ENCODE results near the gene SPN. TPM values are rescaled to one million over a fixed set of nuclear protein-coding genes. Genes with fewer than 3 reads are reported as not detected.
"Not testable (repeated sequence)": the region's sequence is repeated elsewhere in the genome, so short reads cannot be mapped to it uniquely, and the experiment has no call there.

Gene SPN
- total and polyA plus RNA-seq, 9 of the 15 experiments (the other 6 are each of a cell fraction or from before 2014, with no cell fraction given), result 24.3 to 225 (median 79.4) TPM

GRCh38 chr16:29623253-29623652, 39.8 kb upstream of the SPN start:
- POLR2A ChIA-PET; H4K20me1 ChIP-seq (replicated peaks; ENCODE audit: control insufficient read depth, insufficient read depth, low read length); H3K4me2 ChIP-seq (ENCODE audit: insufficient read depth, low read length); H3K9ac ChIP-seq (ENCODE audit: insufficient read depth in 1 of 2, low read depth in 2 of 2, low read length in 2 of 2); BruUV-seq (replicated peaks); H3K36me3 ChIP-seq (ENCODE audit: control insufficient read depth, insufficient read depth, low read length); ATAC-seq; H3K27ac ChIP-seq (ENCODE audit: extremely low read depth, low read depth, low read length); intact Hi-C loops (cut with micrococcal nuclease); H3K79me2 ChIP-seq (ENCODE audit: control insufficient read depth, insufficient read depth, low read length); H3K9me3 ChIP-seq (replicated peaks; ENCODE audit: control insufficient read depth, insufficient read depth, low read depth, low read length); H3K4me1 ChIP-seq (replicated peaks in 1 of 2; ENCODE audit: control insufficient read depth in 2 of 2, insufficient read depth in 2 of 2, low read length in 2 of 2); FAIRE-seq; H2AFZ ChIP-seq (ENCODE audit: low read depth, low read length); CTCF ChIA-PET (ENCODE audit: low intra/inter-chr PET ratio); in situ Hi-C loops (cut with MboI); H3K4me3 ChIP-seq; H3K27me3 ChIP-seq (ENCODE audit: control insufficient read depth in 2 of 2, insufficient read depth in 2 of 2, low read length in 2 of 2); H3K9me1 ChIP-seq (ENCODE audit: control insufficient read depth, insufficient read depth, low read length); DNase-seq (ENCODE audit: extremely low read depth in 1 of 4, low spot score in 3 of 4): not testable (repeated sequence)
- TF ChIP-seq POLR2H (tag; IDR thresholded peaks at IDR 0.05; ENCODE audit: low read depth), result peak; percentile 52; the same call in 1 of the 2 replicates
- WGBS (ENCODE audit: insufficient coverage, low coverage, missing lambda C conversion rate), result 38% methylated on average over 3 of the region's 5 CpGs

- H3K4me2 ChIP-seq (ENCODE audit: insufficient read depth, low read length); H3K79me2 ChIP-seq (ENCODE audit: control insufficient read depth, insufficient read depth, low read length); H4K20me1 ChIP-seq (replicated peaks; ENCODE audit: control insufficient read depth, insufficient read depth, low read length); intact Hi-C loops (cut with micrococcal nuclease); BruUV-seq (replicated peaks); H3K4me3 ChIP-seq; CTCF ChIA-PET (ENCODE audit: low intra/inter-chr PET ratio); in situ Hi-C loops (cut with MboI); FAIRE-seq; H3K9ac ChIP-seq (ENCODE audit: insufficient read depth in 1 of 2, low read depth in 2 of 2, low read length in 2 of 2); DNase-seq (ENCODE audit: extremely low read depth in 1 of 4, low spot score in 3 of 4); ATAC-seq; H3K36me3 ChIP-seq (ENCODE audit: control insufficient read depth, insufficient read depth, low read length); H3K4me1 ChIP-seq (replicated peaks in 1 of 2; ENCODE audit: control insufficient read depth in 2 of 2, insufficient read depth in 2 of 2, low read length in 2 of 2); H3K27me3 ChIP-seq (ENCODE audit: control insufficient read depth in 2 of 2, insufficient read depth in 2 of 2, low read length in 2 of 2); H3K9me3 ChIP-seq (replicated peaks; ENCODE audit: control insufficient read depth, insufficient read depth, low read depth, low read length); H2AFZ ChIP-seq (ENCODE audit: low read depth, low read length); H3K9me1 ChIP-seq (ENCODE audit: control insufficient read depth, insufficient read depth, low read length); POLR2A ChIA-PET; H3K27ac ChIP-seq (ENCODE audit: extremely low read depth, low read depth, low read length): not testable (repeated sequence)
- WGBS (ENCODE audit: insufficient coverage, low coverage, missing lambda C conversion rate), result 89% methylated on average over 3 of the region's 4 CpGs
Measured at GRCh38 chr16:29625114-29625513, 37.9 kb upstream of the SPN start.

GRCh38 chr16:29626778-29627331, 36.2 kb upstream of the SPN start:
- ATAC-seq; BruUV-seq (replicated peaks); H3K27me3 ChIP-seq (ENCODE audit: control insufficient read depth in 2 of 2, insufficient read depth in 2 of 2, low read length in 2 of 2); POLR2A ChIA-PET; DNase-seq (ENCODE audit: extremely low read depth in 1 of 4, low spot score in 3 of 4); H3K4me1 ChIP-seq (replicated peaks in 1 of 2; ENCODE audit: control insufficient read depth in 2 of 2, insufficient read depth in 2 of 2, low read length in 2 of 2); H3K9ac ChIP-seq (ENCODE audit: insufficient read depth in 1 of 2, low read depth in 2 of 2, low read length in 2 of 2); FAIRE-seq; H3K79me2 ChIP-seq (ENCODE audit: control insufficient read depth, insufficient read depth, low read length); in situ Hi-C loops (cut with MboI); H3K27ac ChIP-seq (ENCODE audit: extremely low read depth, low read depth, low read length); H3K4me2 ChIP-seq (ENCODE audit: insufficient read depth, low read length); H3K36me3 ChIP-seq (ENCODE audit: control insufficient read depth, insufficient read depth, low read length); H2AFZ ChIP-seq (ENCODE audit: low read depth, low read length); H3K4me3 ChIP-seq; intact Hi-C loops (cut with micrococcal nuclease); H3K9me3 ChIP-seq (replicated peaks; ENCODE audit: control insufficient read depth, insufficient read depth, low read depth, low read length); CTCF ChIA-PET (ENCODE audit: low intra/inter-chr PET ratio); H4K20me1 ChIP-seq (replicated peaks; ENCODE audit: control insufficient read depth, insufficient read depth, low read length); H3K9me1 ChIP-seq (ENCODE audit: control insufficient read depth, insufficient read depth, low read length): not testable (repeated sequence)
- 63% methylated on average over 10 of the region's 16 CpGs for WGBS (ENCODE audit: insufficient coverage, low coverage, missing lambda C conversion rate)

- H3K4me1 ChIP-seq (replicated peaks in 1 of 2; ENCODE audit: control insufficient read depth in 2 of 2, insufficient read depth in 2 of 2, low read length in 2 of 2); H3K27ac ChIP-seq (ENCODE audit: extremely low read depth, low read depth, low read length); FAIRE-seq; H3K9me3 ChIP-seq (replicated peaks; ENCODE audit: control insufficient read depth, insufficient read depth, low read depth, low read length); H3K36me3 ChIP-seq (ENCODE audit: control insufficient read depth, insufficient read depth, low read length); H3K27me3 ChIP-seq (ENCODE audit: control insufficient read depth in 2 of 2, insufficient read depth in 2 of 2, low read length in 2 of 2); H4K20me1 ChIP-seq (replicated peaks; ENCODE audit: control insufficient read depth, insufficient read depth, low read length); BruUV-seq (replicated peaks); intact Hi-C loops (cut with micrococcal nuclease); H2AFZ ChIP-seq (ENCODE audit: low read depth, low read length); CTCF ChIA-PET (ENCODE audit: low intra/inter-chr PET ratio); DNase-seq (ENCODE audit: extremely low read depth in 1 of 4, low spot score in 3 of 4); in situ Hi-C loops (cut with MboI); ATAC-seq; H3K4me3 ChIP-seq; H3K9me1 ChIP-seq (ENCODE audit: control insufficient read depth, insufficient read depth, low read length); H3K9ac ChIP-seq (ENCODE audit: insufficient read depth in 1 of 2, low read depth in 2 of 2, low read length in 2 of 2); POLR2A ChIA-PET; H3K4me2 ChIP-seq (ENCODE audit: insufficient read depth, low read length); H3K79me2 ChIP-seq (ENCODE audit: control insufficient read depth, insufficient read depth, low read length): not testable (repeated sequence)
- no CpG with 5 or more reads among the region's 7 CpGs for whole genome bisulfite sequencing (ENCODE audit: insufficient coverage, low coverage, missing lambda C conversion rate)
Measured at GRCh38 chr16:29627661-29628075, 35.4 kb upstream of the SPN start.
